T-helper 17 cell (primary cell): ENCODE results near the gene SORD. TPM values are rescaled to one million over a fixed set of nuclear protein-coding genes. Genes with fewer than 3 reads are reported as not detected.
"Not testable (repeated sequence)": the region's sequence is repeated elsewhere in the genome, so short reads cannot be mapped to it uniquely, and the experiment has no call there.

ENCODE experiments used
- ATAC-seq: fragments of 150-1000 bp; cut with Tn5 transposase; 2 replicates; pipeline ENCODE4 v1.10.0; 2021; ENCODE audit warnings: mild to moderate bottlenecking, moderate library complexity
- DNase-seq, 3 donors: peaks; one replicate each; pipeline versions ENCODE4 v3.0.0 to v3.0.0-alpha.2; 2020 to 2021
- H3K9me3 ChIP-seq: one replicate; pipeline ENCODE4 v1.7.0; 2013; ENCODE audit warnings: low read length, mild to moderate bottlenecking; ENCODE audit not compliant: control insufficient read depth, poor library complexity, severe bottlenecking
- H3K27ac Mint-ChIP-seq: one replicate; pipeline ENCODE4 v1.8.0; 2022; ENCODE audit warnings: mild to moderate bottlenecking, moderate library complexity, mixed read lengths
- H3K27me3 Mint-ChIP-seq: one replicate; pipeline ENCODE4 v1.8.0; 2022; ENCODE audit warnings: mixed read lengths
- H3K36me3 Mint-ChIP-seq: one replicate; pipeline ENCODE4 v1.8.0; 2022; ENCODE audit warnings: low read depth, mixed read lengths
- H3K4me1 Mint-ChIP-seq: one replicate; pipeline ENCODE4 v1.8.0; 2022; ENCODE audit warnings: mild to moderate bottlenecking, mixed read lengths
- H3K4me3 Mint-ChIP-seq: one replicate; pipeline ENCODE4 v1.8.0; 2022; ENCODE audit warnings: mild to moderate bottlenecking, moderate library complexity, mixed read lengths
- total RNA-seq, 4 donors: library from RNA in 2 of 4; stranded (reverse) in 2 of 4; gene quantifications; one replicate each; pipeline ENCODE4 v1.2.3 and lab custom pipeline; 2022 to 2026

Gene SORD
- total RNA-seq = 1 to 10 TPM; 2.1 to 3.7 TPM
- total RNA-seq (lab: John Stamatoyannopoulos, UW) = 3.0 to 3.9 reads per million in 2 donors

- peak within 1 kb of the TSS; percentile 92 for H3K4me3 Mint-ChIP-seq
- peaks cover 24% of the 10 kb centered on the region for H3K27me3 Mint-ChIP-seq
- peaks cover 2% of the 10 kb centered on the region for H3K36me3 Mint-ChIP-seq
- peaks cover 14% of the 10 kb centered on the region for H3K4me1 Mint-ChIP-seq
- peak within 1 kb of the TSS; percentile 32 for H3K27ac Mint-ChIP-seq
- DNase-seq (peak; percentile 82 to 90 (median 87)), ATAC-seq (peak; percentile 99)
- no peaks in the 10 kb centered on the region for H3K9me3 ChIP-seq
These were observed at the start of gene SORD for GRCh38 chr15:45022871-45023658. Gene SORD (plus strand): TSS chr15:45023195. CDS start chr15:45023284, 89 bp downstream.

- DNase-seq, H3K4me3 Mint-ChIP-seq, H3K27ac Mint-ChIP-seq, H3K4me1 Mint-ChIP-seq, H3K27me3 Mint-ChIP-seq, H3K36me3 Mint-ChIP-seq, ATAC-seq, H3K9me3 ChIP-seq: not testable (repeated sequence)
These were observed 46.8 kb upstream of the SORD start for GRCh38 chr15:44976183-44976582.

GRCh38 chr15:44977781-44978180, 45.2 kb upstream of the SORD start:
- H3K4me1 Mint-ChIP-seq, H3K27ac Mint-ChIP-seq, H3K9me3 ChIP-seq, H3K36me3 Mint-ChIP-seq, H3K4me3 Mint-ChIP-seq, DNase-seq, ATAC-seq: not testable (repeated sequence)
- peaks cover 11% of the 10 kb centered on the region for H3K27me3 Mint-ChIP-seq

GRCh38 chr15:44979617-44980339, 43.2 kb upstream of the SORD start:
- not testable (repeated sequence) for DNase-seq, H3K4me3 Mint-ChIP-seq, H3K36me3 Mint-ChIP-seq

GRCh38 chr15:44984144-44984543, 38.9 kb upstream of the SORD start:
- not testable (repeated sequence) for H3K27ac Mint-ChIP-seq, H3K4me3 Mint-ChIP-seq, H3K9me3 ChIP-seq, H3K36me3 Mint-ChIP-seq, ATAC-seq, DNase-seq, H3K4me1 Mint-ChIP-seq
- H3K27me3 Mint-ChIP-seq = peaks cover 38% of the 10 kb centered on the region

More at GRCh38 chr15:44979617-44980339, 43.2 kb upstream of the SORD start:
- not testable (repeated sequence) for H3K9me3 ChIP-seq, H3K27ac Mint-ChIP-seq, ATAC-seq, H3K4me1 Mint-ChIP-seq
- peaks cover 25% of the 10 kb centered on the region for H3K27me3 Mint-ChIP-seq

GRCh38 chr15:44986346-44987055, 36.5 kb upstream of the SORD start:
- H3K9me3 ChIP-seq, H3K36me3 Mint-ChIP-seq, H3K4me3 Mint-ChIP-seq, DNase-seq, ATAC-seq, H3K27ac Mint-ChIP-seq, H3K4me1 Mint-ChIP-seq: not testable (repeated sequence)
- H3K27me3 Mint-ChIP-seq = peaks cover 41% of the 10 kb centered on the region

GRCh38 chr15:44987711-44988110, 35.3 kb upstream of the SORD start:
- not testable (repeated sequence) for DNase-seq, H3K4me3 Mint-ChIP-seq, H3K9me3 ChIP-seq, H3K4me1 Mint-ChIP-seq, H3K27ac Mint-ChIP-seq, ATAC-seq, H3K36me3 Mint-ChIP-seq
- H3K27me3 Mint-ChIP-seq = peaks cover 45% of the 10 kb centered on the region

- H3K9me3 ChIP-seq, H3K4me1 Mint-ChIP-seq, H3K4me3 Mint-ChIP-seq, H3K27ac Mint-ChIP-seq, DNase-seq, ATAC-seq, H3K36me3 Mint-ChIP-seq: not testable (repeated sequence)
- peaks cover 46% of the 10 kb centered on the region for H3K27me3 Mint-ChIP-seq
These were observed 34.7 kb upstream of the SORD start for GRCh38 chr15:44988184-44988869.

- peaks cover 41% of the 10 kb centered on the region for H3K27me3 Mint-ChIP-seq
- not testable (repeated sequence) for DNase-seq, ATAC-seq, H3K27ac Mint-ChIP-seq, H3K36me3 Mint-ChIP-seq, H3K4me3 Mint-ChIP-seq, H3K4me1 Mint-ChIP-seq, H3K9me3 ChIP-seq
These were observed 34.1 kb upstream of the SORD start for GRCh38 chr15:44988870-44989219.

GRCh38 chr15:44997632-44998031, 25.4 kb upstream of the SORD start:
- not testable (repeated sequence) for H3K27me3 Mint-ChIP-seq, ATAC-seq, H3K4me1 Mint-ChIP-seq, H3K27ac Mint-ChIP-seq, H3K36me3 Mint-ChIP-seq, H3K9me3 ChIP-seq, DNase-seq, H3K4me3 Mint-ChIP-seq

GRCh38 chr15:44999105-44999504, 23.9 kb upstream of the SORD start:
- Mint-ChIP-seq H3K4me3 (no peak overlapping the region), H3K36me3 (no peaks in the 10 kb centered on the region), H3K4me1 (no peaks in the 10 kb centered on the region), H3K27me3 (no peaks in the 10 kb centered on the region), H3K27ac (no peak overlapping the region)
- DNase-seq (no peak), ATAC-seq (no peak)
- no peaks in the 10 kb centered on the region for H3K9me3 ChIP-seq

GRCh38 chr15:45001180-45001579, 21.8 kb upstream of the SORD start:
- not testable (repeated sequence) for H3K4me1 Mint-ChIP-seq, H3K27me3 Mint-ChIP-seq, H3K4me3 Mint-ChIP-seq, DNase-seq, H3K9me3 ChIP-seq, ATAC-seq, H3K27ac Mint-ChIP-seq, H3K36me3 Mint-ChIP-seq
